Activated naive CD8-positive, alpha-beta T cell treated with anti-CD3 and anti-CD28 coated beads, Interleukin-2, amount 50 U/mL, for 16 hours (primary cell): ENCODE results near the gene NOXA1.
"Not testable (repeated sequence)": the region's sequence is repeated elsewhere in the genome, so short reads cannot be mapped to it uniquely, and the experiment has no call there.

Experiments
- DNase-seq: peaks from one replicate; pipeline ENCODE4 v3.0.0-alpha.2; 2020; ENCODE audit warnings: low read depth, low spot score

NOXA1 gene

DNA sequence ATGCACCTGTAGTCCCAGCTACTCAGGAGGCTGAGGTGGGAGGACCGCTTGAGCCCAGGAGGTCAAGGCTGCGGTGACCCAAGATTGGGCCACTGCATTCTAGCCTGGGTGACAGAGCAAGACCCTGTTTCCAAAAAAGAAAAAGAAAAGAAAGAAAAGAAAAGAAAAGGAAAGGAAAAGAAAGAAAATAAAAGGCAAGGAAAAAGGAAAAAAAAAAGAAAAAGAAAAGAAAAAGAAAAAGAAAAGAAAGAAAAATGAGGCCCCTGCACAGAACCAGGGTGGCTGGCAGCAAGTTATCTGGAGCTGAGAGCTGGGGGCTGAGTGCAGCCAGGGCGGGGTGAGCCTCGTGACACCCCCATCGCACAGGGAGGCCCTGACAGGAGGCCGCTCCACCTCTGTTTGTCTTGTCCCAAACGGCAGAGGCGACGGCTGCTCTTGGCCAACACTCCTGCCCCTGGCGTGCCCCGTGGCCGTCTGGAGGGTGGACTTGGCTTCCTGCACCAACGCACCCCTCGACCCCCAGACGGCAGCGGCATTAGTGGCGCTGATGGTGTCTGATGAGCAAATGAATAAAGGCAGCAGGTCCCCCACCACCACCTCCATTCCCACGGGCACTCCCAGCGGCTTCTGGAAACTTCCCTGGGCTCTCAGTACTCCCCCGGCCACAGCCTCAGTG is 17.0 kb upstream of the NOXA1 start:
- DNase-seq, result no peak

- peak; percentile 29 for DNase-seq
Observed at GRCh38 chr9:137406876-137407589, 16.2 kb upstream of the NOXA1 start.

DNA sequence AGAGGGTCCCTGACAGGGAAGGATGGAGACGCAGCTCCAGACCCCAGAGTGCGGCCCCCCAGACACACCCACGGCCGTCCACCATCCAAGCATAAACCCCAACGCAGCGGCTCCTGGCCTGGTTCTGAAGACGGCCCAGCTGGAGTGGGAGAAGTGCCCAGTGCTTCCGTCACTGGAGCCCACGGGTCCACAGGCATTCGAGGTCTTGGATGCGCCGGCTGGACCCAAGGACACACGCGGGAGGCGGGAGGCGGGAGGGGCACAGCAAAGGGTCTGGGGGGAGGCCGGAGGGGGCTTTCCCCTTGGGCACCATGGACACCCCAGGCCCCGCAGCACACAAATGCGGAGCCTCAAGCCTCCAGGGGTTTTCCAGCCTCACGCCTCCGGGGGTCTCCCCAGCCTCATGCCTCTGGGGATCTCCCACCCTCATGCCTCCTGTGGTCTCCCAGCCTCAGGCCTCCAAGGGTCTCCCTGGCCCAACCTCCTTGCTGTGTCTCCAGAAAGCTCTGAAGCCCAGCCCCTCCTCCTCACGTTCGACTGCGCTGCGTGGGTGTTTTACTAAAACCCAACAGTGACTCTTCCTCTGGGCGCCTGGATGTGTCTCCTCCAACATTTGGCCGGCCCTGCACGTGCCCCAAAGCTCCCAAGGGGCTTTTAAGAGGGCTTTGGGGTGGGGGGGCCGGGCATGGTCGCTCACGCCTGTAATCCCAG is 15.4 kb upstream of the NOXA1 start:
- no peak for DNase-seq

- no peak for DNase-seq
Observed at GRCh38 chr9:137408651-137409405, 14.4 kb upstream of the NOXA1 start.

DNA sequence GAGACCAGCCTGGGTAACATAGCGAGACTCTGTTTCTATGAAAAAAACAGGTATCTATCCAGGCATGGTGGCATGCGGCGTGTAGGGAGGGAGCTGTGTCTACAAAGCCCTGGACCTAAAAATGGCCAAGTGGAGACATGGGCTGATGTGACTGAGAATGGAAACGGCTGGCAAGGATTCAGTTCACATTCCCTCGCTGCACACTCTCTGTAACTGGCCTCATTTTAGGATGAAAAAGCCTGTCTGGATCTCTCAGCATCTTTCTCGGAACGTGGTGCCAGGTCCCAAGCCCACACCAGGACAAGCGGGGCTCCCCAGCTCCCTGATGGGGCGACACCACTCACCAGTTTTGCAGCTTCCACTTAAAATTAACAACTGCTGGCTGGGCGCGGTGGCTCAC is 13.7 kb upstream of the NOXA1 start:
- DNase-seq, result no peak

DNA sequence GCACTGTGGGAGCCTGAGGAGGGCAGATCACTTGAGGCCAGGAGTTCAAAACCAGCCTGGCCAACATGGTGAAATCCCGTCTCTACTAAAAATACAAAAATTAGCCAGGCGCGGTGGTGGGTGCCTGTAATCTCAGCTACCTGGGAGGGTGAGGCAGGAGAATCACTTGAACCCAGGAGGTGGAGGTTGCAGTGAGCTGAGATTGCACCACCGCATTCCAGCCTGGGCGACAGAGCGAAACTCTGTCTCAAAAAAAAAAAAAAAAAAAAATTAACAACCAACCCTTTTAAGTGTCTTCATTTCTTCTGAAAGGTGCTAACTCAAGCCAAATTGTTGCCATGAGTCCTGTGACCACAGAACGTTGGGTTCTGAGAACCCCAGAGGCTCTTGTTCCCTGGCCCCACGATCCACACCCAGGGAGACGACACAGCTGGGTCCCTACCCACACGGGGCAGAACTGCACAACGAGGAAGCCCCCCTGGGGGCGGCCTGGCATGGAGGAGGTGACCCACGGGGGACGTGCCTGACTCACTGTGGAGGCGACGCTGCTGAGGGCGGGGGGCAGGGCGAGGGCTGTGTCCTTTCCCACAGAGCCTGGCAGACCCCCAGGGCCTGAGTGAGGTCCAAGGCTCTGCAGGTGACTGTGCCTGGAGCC is 12.8 kb upstream of the NOXA1 start:
- not testable (repeated sequence) for DNase-seq

DNA sequence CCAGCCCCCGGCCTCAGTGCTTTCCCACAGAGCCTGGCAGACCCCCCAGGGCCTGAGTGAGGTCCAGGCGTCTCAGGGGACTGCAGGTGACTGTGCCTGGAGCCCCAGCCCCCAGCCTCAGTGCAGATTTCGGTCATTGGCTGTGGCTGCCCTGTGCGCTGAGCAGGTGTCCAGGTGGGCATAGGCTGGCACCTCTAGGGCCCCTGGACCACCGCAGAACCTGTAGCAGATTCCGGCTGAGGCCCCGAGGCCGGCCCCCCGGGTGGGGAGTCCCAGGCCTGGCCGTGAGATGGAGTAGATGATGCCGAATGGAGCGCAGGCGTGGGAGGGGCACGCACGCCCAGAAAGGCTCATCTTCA is 12.3 kb upstream of the NOXA1 start:
- no peak for DNase-seq

DNA sequence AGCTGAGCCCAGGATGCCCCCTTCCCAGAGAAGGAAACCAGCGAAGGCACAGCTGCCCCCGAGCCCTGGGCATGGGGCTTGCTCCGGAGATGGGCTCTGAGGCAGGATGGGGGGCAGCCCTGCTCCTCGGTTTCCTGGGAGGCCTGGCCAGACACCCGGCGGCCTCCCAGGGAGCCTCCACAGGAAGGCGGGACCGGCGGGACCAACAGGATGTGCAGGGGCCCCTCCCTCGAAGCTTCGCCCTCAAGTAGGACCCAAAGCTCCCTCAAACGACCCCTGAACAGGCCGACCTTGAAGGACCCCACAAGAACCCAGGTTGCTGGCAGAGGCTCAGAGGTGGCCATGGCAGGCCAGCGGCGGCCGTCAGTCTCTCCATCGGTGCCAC is 11.9 kb upstream of the NOXA1 start:
- DNase-seq, result no peak

GRCh38 chr9:137411645-137412380 is 11.4 kb upstream of the NOXA1 start:
- no peak for DNase-seq

- no peak for DNase-seq
Observed at GRCh38 chr9:137412431-137412830, 10.8 kb upstream of the NOXA1 start.

- no peak for DNase-seq
Observed at GRCh38 chr9:137415451-137415850, 7.7 kb upstream of the NOXA1 start.

DNA sequence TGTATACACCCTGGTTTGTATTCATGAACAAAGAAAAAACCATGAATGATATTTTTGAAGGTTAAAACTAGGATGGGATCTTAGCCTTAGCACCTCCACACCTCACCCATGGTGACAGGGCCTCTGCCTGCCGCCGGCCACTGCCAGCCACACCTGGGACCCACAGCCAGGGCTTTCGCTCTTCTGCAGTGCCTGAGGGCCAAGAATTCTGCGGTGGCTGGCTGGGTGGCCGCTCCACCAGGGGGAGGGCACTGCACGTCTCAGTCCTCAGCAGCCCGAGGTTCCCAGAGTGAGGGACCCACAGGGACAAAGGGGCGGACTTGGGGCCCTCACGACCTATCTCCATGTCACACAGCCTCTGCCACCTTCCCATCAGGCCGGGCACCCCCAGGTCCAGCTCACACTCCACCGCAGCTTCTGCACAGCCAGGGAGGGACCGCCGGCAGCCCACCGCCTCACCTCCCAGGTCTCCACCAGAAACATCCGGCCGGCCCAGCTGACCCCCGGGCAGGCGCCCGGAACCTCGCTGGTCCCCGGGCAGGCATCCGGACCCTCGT is 7.1 kb upstream of the NOXA1 start:
- no peak for DNase-seq

DNA sequence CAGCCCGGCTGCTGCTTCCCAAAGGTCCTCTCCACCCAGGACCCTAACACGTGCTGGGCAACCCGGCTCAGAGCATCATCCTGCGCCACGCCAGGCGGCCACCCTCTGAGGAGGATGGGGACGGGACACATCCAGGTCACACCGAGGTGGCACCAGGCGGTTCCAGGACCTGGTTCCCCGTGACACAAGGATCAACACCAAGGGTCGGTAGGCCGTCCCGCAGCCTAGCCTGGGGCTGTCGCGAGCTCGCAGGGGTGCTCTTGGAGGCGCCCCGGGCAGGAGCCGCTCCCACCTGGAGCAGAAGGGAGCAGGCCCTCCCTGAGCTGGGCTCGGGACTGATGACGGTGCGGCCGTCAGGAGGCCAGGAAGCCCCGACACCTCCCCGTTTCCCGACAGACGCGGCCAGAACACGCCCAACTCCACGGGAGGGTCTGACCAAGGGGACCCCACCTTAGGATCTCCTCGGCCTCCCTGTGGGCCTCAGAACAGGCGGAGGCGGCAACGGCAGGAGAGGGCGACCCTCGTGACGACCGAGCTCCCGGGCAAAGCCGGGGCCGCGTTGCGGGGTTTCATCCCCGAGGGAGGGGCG is 6.5 kb upstream of the NOXA1 start:
- no peak for DNase-seq

- no peak for DNase-seq
Observed at GRCh38 chr9:137417161-137418021, 5.8 kb upstream of the NOXA1 start.

GRCh38 chr9:137421838-137422603 is 1.2 kb upstream of the NOXA1 start:
- DNase-seq, result no peak

- DNase-seq, result no peak
Observed at GRCh38 chr9:137423514-137424291, 510 bp downstream of the NOXA1 start.

DNA sequence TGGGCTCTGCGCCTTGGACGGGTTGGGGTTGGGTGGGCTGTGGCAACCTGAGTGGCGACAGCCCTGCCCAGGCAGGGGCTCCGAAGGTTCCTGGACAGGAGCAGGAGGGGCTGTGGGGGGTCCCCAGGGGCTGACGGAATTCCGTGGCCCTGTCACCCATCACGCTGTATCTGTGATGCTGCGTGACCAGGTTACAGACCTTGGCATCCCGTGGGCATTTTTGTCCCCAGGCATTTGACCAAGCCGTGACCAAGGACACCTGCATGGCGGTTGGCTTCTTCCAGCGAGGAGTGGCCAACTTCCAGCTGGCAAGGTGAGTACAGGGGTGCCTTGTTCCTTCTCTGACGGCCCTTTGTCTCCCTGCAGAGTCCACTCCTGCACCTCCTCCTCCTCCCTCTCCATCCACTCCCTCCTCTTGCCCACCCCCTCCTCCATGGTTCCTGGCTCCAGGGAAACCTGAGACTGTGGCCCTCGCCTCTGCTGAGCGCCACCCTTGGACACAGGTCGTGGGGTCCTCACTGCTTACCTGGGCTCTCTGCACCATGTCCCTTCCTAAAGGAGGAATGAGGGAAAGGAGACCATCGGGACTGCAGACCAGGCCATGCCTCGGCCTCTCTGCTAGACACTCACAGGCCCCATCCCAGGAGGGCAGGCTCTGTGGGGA is 3.0 kb downstream of the NOXA1 start:
- no peak for DNase-seq
